ENCODE data around the gene ZNF416. TPM values are rescaled to one million over a fixed set of nuclear protein-coding genes. Genes with fewer than 3 reads are reported as not detected.
A peak's percentile ranks its signal among the peaks of the same experiment; 100 is the strongest.

Gene ZNF416
- total and polyA plus RNA-seq, 9 of the 15 experiments (the other 6 are each of a cell fraction or from before 2014, with no cell fraction given), result 0.20 to 2.0 (median 1.1) TPM

DNA sequence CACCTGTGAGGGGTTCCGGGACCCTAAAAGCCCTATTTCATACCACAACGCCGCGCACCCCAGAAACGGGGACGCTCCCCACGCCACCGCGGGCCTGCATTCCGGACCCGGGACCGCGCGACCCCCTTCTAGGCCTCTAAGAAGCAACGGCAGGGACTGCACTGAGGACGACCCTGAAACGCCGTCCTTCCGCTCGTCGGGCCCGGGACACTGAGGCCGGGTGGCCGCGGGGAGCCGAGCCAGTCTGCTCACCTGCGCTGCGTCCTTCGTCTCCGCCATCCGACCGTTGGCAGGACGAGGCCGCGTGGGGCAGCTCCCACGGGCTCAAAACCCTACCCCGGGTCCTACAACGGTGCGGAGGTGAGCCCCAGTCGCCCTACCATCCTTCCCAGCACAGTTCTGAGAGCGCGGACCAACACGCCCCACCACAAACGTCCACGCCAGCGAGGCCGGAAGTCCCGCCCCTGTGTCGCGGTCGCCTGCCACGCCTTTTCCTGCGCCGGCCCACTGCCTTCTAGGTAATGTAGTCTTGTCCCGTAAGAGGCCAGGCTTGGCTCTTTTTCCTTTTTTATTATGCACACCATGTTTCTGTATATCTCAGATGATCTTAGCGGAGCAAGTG, 19.2 kb downstream of the ZNF416 start, which contains the start of gene ZNF550 (continued):
- TF ChIP-seq, protein P1, sequence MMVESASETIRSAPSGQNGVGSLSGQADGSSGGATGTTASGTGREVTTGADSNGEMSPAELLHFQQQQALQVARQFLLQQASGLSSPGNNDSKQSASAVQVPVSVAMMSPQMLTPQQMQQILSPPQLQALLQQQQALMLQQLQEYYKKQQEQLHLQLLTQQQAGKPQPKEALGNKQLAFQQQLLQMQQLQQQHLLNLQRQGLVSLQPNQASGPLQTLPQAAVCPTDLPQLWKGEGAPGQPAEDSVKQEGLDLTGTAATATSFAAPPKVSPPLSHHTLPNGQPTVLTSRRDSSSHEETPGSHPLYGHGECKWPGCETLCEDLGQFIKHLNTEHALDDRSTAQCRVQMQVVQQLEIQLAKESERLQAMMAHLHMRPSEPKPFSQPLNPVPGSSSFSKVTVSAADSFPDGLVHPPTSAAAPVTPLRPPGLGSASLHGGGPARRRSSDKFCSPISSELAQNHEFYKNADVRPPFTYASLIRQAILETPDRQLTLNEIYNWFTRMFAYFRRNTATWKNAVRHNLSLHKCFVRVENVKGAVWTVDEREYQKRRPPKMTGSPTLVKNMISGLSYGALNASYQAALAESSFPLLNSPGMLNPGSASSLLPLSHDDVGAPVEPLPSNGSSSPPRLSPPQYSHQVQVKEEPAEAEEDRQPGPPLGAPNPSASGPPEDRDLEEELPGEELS (CRISPR knock-in tag; IDR thresholded peaks at IDR 0.05; ENCODE audit: borderline replicate concordance), result no peak
- TF ChIP-seq, protein P2, sequence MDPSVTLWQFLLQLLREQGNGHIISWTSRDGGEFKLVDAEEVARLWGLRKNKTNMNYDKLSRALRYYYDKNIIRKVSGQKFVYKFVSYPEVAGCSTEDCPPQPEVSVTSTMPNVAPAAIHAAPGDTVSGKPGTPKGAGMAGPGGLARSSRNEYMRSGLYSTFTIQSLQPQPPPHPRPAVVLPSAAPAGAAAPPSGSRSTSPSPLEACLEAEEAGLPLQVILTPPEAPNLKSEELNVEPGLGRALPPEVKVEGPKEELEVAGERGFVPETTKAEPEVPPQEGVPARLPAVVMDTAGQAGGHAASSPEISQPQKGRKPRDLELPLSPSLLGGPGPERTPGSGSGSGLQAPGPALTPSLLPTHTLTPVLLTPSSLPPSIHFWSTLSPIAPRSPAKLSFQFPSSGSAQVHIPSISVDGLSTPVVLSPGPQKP (CRISPR knock-in tag; IDR thresholded peaks at IDR 0.05), result no peak
- TF ChIP-seq MTF1 (CRISPR knock-in tag; IDR thresholded peaks at IDR 0.05; ENCODE audit: borderline replicate concordance), result no peak
- no peak for TF ChIP-seq NR2C1 (IDR thresholded peaks at IDR 0.05)
- peak; percentile 48; the same call in 1 of the 2 replicates for TF ChIP-seq NR2C1 (tag; IDR thresholded peaks at IDR 0.05)
- TF ChIP-seq, protein P3, sequence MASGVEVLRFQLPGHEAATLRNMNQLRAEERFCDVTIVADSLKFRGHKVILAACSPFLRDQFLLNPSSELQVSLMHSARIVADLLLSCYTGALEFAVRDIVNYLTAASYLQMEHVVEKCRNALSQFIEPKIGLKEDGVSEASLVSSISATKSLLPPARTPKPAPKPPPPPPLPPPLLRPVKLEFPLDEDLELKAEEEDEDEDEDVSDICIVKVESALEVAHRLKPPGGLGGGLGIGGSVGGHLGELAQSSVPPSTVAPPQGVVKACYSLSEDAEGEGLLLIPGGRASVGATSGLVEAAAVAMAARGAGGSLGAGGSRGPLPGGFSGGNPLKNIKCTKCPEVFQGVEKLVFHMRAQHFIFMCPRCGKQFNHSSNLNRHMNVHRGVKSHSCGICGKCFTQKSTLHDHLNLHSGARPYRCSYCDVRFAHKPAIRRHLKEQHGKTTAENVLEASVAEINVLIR (CRISPR knock-in tag; IDR thresholded peaks at IDR 0.05), result 0 out of 2 replicates have a peak, but pooled peaks have one; percentile 11
- TF ChIP-seq KDM4B (IDR thresholded peaks at IDR 0.05; ENCODE audit: borderline replicate concordance in 2 of 2, low read depth in 1 of 2), result peak in 1 of 2 experiments; percentile 63; a peak in 1 of 4 replicates
- no peak for TF ChIP-seq NCOR1 (IDR thresholded peaks at IDR 0.05)
- no peak for TF ChIP-seq NCOA4 (IDR thresholded peaks at IDR 0.05; ENCODE audit: partially characterized antibody)
- TF ChIP-seq, protein P4, sequence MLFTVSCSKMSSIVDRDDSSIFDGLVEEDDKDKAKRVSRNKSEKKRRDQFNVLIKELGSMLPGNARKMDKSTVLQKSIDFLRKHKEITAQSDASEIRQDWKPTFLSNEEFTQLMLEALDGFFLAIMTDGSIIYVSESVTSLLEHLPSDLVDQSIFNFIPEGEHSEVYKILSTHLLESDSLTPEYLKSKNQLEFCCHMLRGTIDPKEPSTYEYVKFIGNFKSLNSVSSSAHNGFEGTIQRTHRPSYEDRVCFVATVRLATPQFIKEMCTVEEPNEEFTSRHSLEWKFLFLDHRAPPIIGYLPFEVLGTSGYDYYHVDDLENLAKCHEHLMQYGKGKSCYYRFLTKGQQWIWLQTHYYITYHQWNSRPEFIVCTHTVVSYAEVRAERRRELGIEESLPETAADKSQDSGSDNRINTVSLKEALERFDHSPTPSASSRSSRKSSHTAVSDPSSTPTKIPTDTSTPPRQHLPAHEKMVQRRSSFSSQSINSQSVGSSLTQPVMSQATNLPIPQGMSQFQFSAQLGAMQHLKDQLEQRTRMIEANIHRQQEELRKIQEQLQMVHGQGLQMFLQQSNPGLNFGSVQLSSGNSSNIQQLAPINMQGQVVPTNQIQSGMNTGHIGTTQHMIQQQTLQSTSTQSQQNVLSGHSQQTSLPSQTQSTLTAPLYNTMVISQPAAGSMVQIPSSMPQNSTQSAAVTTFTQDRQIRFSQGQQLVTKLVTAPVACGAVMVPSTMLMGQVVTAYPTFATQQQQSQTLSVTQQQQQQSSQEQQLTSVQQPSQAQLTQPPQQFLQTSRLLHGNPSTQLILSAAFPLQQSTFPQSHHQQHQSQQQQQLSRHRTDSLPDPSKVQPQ (CRISPR knock-in tag; IDR thresholded peaks at IDR 0.05; ENCODE audit: borderline replicate concordance), result no peak
- TF ChIP-seq, protein P5, sequence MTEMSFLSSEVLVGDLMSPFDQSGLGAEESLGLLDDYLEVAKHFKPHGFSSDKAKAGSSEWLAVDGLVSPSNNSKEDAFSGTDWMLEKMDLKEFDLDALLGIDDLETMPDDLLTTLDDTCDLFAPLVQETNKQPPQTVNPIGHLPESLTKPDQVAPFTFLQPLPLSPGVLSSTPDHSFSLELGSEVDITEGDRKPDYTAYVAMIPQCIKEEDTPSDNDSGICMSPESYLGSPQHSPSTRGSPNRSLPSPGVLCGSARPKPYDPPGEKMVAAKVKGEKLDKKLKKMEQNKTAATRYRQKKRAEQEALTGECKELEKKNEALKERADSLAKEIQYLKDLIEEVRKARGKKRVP (CRISPR knock-in tag; IDR thresholded peaks at IDR 0.05), result no peak
- TF ChIP-seq, protein P6, sequence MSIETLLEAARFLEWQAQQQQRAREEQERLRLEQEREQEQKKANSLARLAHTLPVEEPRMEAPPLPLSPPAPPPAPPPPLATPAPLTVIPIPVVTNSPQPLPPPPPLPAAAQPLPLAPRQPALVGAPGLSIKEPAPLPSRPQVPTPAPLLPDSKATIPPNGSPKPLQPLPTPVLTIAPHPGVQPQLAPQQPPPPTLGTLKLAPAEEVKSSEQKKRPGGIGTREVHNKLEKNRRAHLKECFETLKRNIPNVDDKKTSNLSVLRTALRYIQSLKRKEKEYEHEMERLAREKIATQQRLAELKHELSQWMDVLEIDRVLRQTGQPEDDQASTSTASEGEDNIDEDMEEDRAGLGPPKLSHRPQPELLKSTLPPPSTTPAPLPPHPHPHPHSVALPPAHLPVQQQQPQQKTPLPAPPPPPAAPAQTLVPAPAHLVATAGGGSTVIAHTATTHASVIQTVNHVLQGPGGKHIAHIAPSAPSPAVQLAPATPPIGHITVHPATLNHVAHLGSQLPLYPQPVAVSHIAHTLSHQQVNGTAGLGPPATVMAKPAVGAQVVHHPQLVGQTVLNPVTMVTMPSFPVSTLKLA (conservative IDR thresholded peaks at IDR 0.05), result peak; percentile 42 to 80; a peak in 3 of 4 replicates
- peak; percentile 70 to 82; a peak in 3 of 4 replicates for TF ChIP-seq SIX5 (IDR thresholded peaks at IDR 0.05; ENCODE audit: borderline replicate concordance in 1 of 2, insufficient read depth in 1 of 2, low read depth in 1 of 2, low read length in 2 of 2)
- peak in 1 of 2 experiments; percentile 57; a peak in 2 of 4 replicates for TF ChIP-seq HDAC1 (IDR thresholded peaks at IDR 0.05)
- peak; percentile 70 for TF ChIP-seq POLR2A (conservative IDR thresholded peaks at IDR 0.05)
